Measurements from ENCODE around the gene SPEG. TPM values are rescaled to one million over a fixed set of nuclear protein-coding genes. Genes with fewer than 3 reads are reported as not detected.

The SPEG gene
- total and polyA plus RNA-seq, 3 experiments from 2014 or later: 0.48 to 1.0 (median 0.94) TPM

DNA sequence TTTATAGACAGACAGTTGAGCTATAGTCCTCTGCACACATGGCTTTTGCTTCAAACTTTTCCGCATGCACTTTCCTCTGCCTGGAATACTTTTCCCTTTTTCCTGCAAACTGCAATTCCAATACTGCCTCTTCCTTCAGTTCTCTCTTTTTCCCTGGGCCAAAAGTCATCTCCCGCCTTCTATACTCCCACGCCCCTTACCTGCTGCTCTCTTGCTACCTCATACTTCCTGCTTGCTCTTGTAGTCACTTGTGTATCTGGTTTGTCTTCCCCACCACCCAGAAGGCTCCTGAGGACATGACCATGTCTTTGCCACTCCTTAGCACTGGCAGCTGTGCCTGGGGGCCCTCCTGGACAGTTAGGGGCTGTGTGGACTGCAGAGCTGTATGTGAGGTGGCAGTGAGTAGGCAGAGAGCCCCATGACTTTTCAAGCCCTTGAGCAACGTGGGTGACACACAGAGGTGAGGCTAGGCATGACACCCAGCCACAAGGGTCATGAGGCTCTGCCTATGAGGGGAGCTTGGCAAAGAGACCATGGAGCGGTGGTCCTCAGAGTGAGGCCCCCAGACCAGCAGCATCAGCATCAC lies 23.2 kb downstream of the SPEG start:
- H3K36me3 Mint-ChIP-seq: no peaks in the 10 kb centered on the region
- Histone ChIP-seq H3K9me3 (ENCODE audit: low read length) (no peaks in the 10 kb centered on the region), H3K4me1 (ENCODE audit: insufficient read depth, low read length) (no peaks in the 10 kb centered on the region), H3K27me3 (ENCODE audit: insufficient read depth, low read length, poor library complexity, severe bottlenecking) (no peaks in the 10 kb centered on the region), H3K4me3 (ENCODE audit: low read length) (no peak overlapping the region), H3K27ac (ENCODE audit: low read depth, low read length) (no peak overlapping the region), H3K36me3 (ENCODE audit: insufficient read depth, low read length) (no peaks in the 10 kb centered on the region)
- H3K27me3 Mint-ChIP-seq: peaks cover 3 to 10% of the 10 kb centered on the region in 2 donors
- no peak for DNase-seq
- peaks cover 0 to 2% (median 0%) of the 10 kb centered on the region in 3 donors for H3K4me1 Mint-ChIP-seq
- H3K4me3 Mint-ChIP-seq: no peak overlapping the region
- no peaks in the 10 kb centered on the region for H3K9me3 Mint-ChIP-seq
- H3K27ac Mint-ChIP-seq: no peak overlapping the region
- POLR2A ChIA-PET: no interaction called here
- CTCF ChIA-PET: interaction anchor here (0.8 to 3.8 kb wide), 4 partner anchors 11 to 71 kb away, joined by 3 to 30 read pairs (median 3); partner anchors contain the start of gene DES

DNA sequence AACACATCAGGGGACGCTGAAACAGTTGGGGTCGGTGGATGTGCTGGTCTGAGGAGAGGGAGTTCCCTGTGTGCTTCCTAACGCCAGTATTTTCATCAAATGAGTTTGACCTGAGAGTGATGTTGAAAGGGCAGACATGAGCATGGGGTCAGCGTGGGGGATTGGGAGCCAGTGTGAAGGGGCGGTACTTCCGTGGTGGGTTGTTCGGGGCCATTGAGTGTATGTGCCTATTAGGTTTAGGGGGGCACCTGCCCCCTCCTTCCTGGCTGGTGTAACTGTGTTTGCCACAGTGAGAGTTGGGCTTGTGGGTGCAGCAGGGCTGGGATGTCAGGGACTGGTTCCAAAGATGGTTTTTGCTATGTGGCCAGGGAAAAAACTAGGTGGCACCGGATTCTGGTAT lies 24.4 kb downstream of the SPEG start:
- H3K4me1 Mint-ChIP-seq: peaks cover 0 to 2% (median 0%) of the 10 kb centered on the region in 3 donors
- H3K9me3 ChIP-seq (ENCODE audit: low read length): no peaks in the 10 kb centered on the region
- ChIA-PET POLR2A (no interaction called here), CTCF (interaction anchor here (0.7 to 3.8 kb wide), 2 partner anchors 65 to 70 kb away, joined by 3 to 30 read pairs; no protein-coding TSS in a partner anchor)
- H3K4me1 ChIP-seq (ENCODE audit: insufficient read depth, low read length): no peaks in the 10 kb centered on the region
- H3K27ac ChIP-seq (ENCODE audit: low read depth, low read length): no peak overlapping the region
- no peak overlapping the region for H3K4me3 Mint-ChIP-seq
- no peaks in the 10 kb centered on the region for H3K36me3 Mint-ChIP-seq
- no peak for DNase-seq
- H3K27me3 Mint-ChIP-seq: peaks cover 0 to 3% of the 10 kb centered on the region in 2 donors
- H3K4me3 ChIP-seq (ENCODE audit: low read length): no peak overlapping the region
- H3K27ac Mint-ChIP-seq: no peak overlapping the region
- H3K9me3 Mint-ChIP-seq: no peaks in the 10 kb centered on the region
- no peaks in the 10 kb centered on the region for H3K27me3 ChIP-seq (ENCODE audit: insufficient read depth, low read length, poor library complexity, severe bottlenecking)
- no peaks in the 10 kb centered on the region for H3K36me3 ChIP-seq (ENCODE audit: insufficient read depth, low read length)

GRCh38 chr2:219459460-219460311 lies 25.0 kb downstream of the SPEG start:
- H3K4me3 ChIP-seq (ENCODE audit: low read length): no peak overlapping the region
- Mint-ChIP-seq H3K27ac (no peak overlapping the region), H3K27me3 (peaks cover 0 to 3% of the 10 kb centered on the region in 2 donors), H3K9me3 (no peaks in the 10 kb centered on the region), H3K36me3 (no peaks in the 10 kb centered on the region), H3K4me1 (peaks cover 0 to 2% (median 0%) of the 10 kb centered on the region in 3 donors), H3K4me3 (no peak overlapping the region)
- H3K36me3 ChIP-seq (ENCODE audit: insufficient read depth, low read length): no peaks in the 10 kb centered on the region
- no peak overlapping the region for H3K27ac ChIP-seq (ENCODE audit: low read depth, low read length)
- H3K4me1 ChIP-seq (ENCODE audit: insufficient read depth, low read length): no peaks in the 10 kb centered on the region
- DNase-seq: peak; percentile 13 to 54 (median 19)
- ChIA-PET POLR2A (no interaction called here), CTCF (interaction anchor here (0.7 to 3.8 kb wide), 4 partner anchors 9 to 106 kb away, joined by 3 to 30 read pairs (median 3); no protein-coding TSS in a partner anchor)
- H3K27me3 ChIP-seq (ENCODE audit: insufficient read depth, low read length, poor library complexity, severe bottlenecking): no peaks in the 10 kb centered on the region
- H3K9me3 ChIP-seq (ENCODE audit: low read length): no peaks in the 10 kb centered on the region

DNA sequence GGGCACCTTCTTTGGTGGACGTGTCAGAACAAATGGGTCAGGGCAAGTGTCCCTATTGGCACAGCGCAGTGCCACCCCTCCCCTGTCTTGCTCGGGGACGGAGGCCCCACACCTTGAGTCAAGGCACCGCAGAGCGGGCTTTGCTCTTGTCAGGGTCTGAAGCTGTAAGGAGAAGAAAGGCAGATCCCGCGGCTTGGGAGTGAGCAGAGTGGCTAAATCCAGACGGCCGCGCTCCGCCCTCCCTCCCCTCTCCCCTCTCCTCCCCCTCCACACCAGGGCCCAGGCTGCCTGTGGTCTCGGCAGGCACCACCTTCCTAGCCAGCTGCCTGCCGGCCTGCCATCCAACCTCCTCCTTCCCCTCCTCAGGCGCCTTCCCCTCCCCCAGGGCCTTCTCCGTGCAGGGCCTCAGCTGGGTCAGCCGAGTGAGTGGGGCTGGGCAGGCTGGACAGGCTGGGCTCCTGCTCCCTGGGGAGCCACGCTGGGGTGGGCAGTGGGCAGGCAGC lies 25.8 kb downstream of the SPEG start:
- H3K4me1 Mint-ChIP-seq: peaks cover 0 to 2% (median 0%) of the 10 kb centered on the region in 3 donors
- no peaks in the 10 kb centered on the region for H3K36me3 Mint-ChIP-seq

GRCh38 chr2:219461047-219461514 lies 26.4 kb downstream of the SPEG start:
- H3K9me3 Mint-ChIP-seq: no peaks in the 10 kb centered on the region
- Histone ChIP-seq H3K36me3 (ENCODE audit: insufficient read depth, low read length) (no peaks in the 10 kb centered on the region), H3K4me1 (ENCODE audit: insufficient read depth, low read length) (no peaks in the 10 kb centered on the region), H3K9me3 (ENCODE audit: low read length) (no peaks in the 10 kb centered on the region), H3K27me3 (ENCODE audit: insufficient read depth, low read length, poor library complexity, severe bottlenecking) (no peaks in the 10 kb centered on the region), H3K27ac (ENCODE audit: low read depth, low read length) (no peak overlapping the region), H3K4me3 (ENCODE audit: low read length) (no peak overlapping the region)
- H3K27ac Mint-ChIP-seq: no peak overlapping the region
- H3K36me3 Mint-ChIP-seq: no peaks in the 10 kb centered on the region
- ChIA-PET CTCF (interaction anchor here (1.7 kb wide), 2 partner anchors 69 to 70 kb away, joined by 4 to 7 read pairs; no protein-coding TSS in a partner anchor), POLR2A (no interaction called here)
- DNase-seq: no peak
- H3K4me1 Mint-ChIP-seq: peaks cover 0 to 2% (median 0%) of the 10 kb centered on the region in 3 donors
- peaks cover 0 to 3% of the 10 kb centered on the region in 2 donors for H3K27me3 Mint-ChIP-seq
- no peak overlapping the region for H3K4me3 Mint-ChIP-seq

More for the DNA sequence above, 25.8 kb downstream of the SPEG start:
- H3K27me3 ChIP-seq (ENCODE audit: insufficient read depth, low read length, poor library complexity, severe bottlenecking): no peaks in the 10 kb centered on the region
- no peak for DNase-seq
- ChIA-PET POLR2A (no interaction called here), CTCF (interaction anchor here (0.7 to 1.7 kb wide), 3 partner anchors 69 to 107 kb away, joined by 3 to 7 read pairs (median 4); no protein-coding TSS in a partner anchor)
- Mint-ChIP-seq H3K27ac (no peak overlapping the region), H3K9me3 (no peaks in the 10 kb centered on the region), H3K27me3 (peaks cover 0 to 3% of the 10 kb centered on the region in 2 donors), H3K4me3 (no peak overlapping the region)
- H3K27ac ChIP-seq (ENCODE audit: low read depth, low read length): no peak overlapping the region
- no peaks in the 10 kb centered on the region for H3K36me3 ChIP-seq (ENCODE audit: insufficient read depth, low read length)
- no peak overlapping the region for H3K4me3 ChIP-seq (ENCODE audit: low read length)
- H3K4me1 ChIP-seq (ENCODE audit: insufficient read depth, low read length): no peaks in the 10 kb centered on the region
- H3K9me3 ChIP-seq (ENCODE audit: low read length): no peaks in the 10 kb centered on the region

GRCh38 chr2:219461669-219462068 lies 27.0 kb downstream of the SPEG start:
- Histone ChIP-seq H3K9me3 (ENCODE audit: low read length) (no peaks in the 10 kb centered on the region), H3K36me3 (ENCODE audit: insufficient read depth, low read length) (no peaks in the 10 kb centered on the region), H3K27ac (ENCODE audit: low read depth, low read length) (no peak overlapping the region), H3K27me3 (ENCODE audit: insufficient read depth, low read length, poor library complexity, severe bottlenecking) (no peaks in the 10 kb centered on the region), H3K4me1 (ENCODE audit: insufficient read depth, low read length) (no peaks in the 10 kb centered on the region), H3K4me3 (ENCODE audit: low read length) (no peak overlapping the region)
- DNase-seq: no peak
- Mint-ChIP-seq H3K4me1 (peaks cover 0 to 2% (median 0%) of the 10 kb centered on the region in 3 donors), H3K4me3 (no peak overlapping the region), H3K27me3 (peaks cover 0 to 3% of the 10 kb centered on the region in 2 donors), H3K27ac (no peak overlapping the region), H3K36me3 (no peaks in the 10 kb centered on the region), H3K9me3 (no peaks in the 10 kb centered on the region)
- ChIA-PET POLR2A (no interaction called here), CTCF (interaction anchor here (1.7 kb wide), 2 partner anchors 68 to 70 kb away, joined by 4 to 7 read pairs; no protein-coding TSS in a partner anchor)

DNA sequence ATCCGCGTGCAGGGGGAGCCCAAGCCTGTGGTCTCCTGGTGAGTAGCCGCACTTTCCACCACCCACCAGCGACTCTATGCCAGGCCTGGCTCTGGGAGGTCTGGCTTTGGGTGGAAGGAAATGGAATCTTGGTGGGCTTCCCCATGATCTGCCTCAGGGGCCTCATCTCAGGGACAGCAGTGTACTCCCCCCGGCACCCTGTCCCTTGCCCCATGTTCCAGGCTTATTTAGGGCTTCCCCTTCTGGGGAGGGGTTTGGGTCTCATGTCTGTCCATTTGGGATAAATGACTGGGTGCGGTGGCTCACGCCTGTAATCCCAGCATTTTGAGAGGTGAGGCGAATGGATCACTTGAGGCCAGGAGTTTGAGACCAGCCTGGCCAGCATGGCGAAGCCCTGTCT lies 27.7 kb downstream of the SPEG start:
- peaks cover 0 to 3% of the 10 kb centered on the region in 2 donors for H3K27me3 Mint-ChIP-seq
- ChIA-PET POLR2A (no interaction called here), CTCF (interaction anchor here (3.4 kb wide), 1 partner anchor 67 kb away, joined by 15 read pairs; no protein-coding TSS in a partner anchor)
- H3K4me1 ChIP-seq (ENCODE audit: insufficient read depth, low read length): no peaks in the 10 kb centered on the region
- H3K4me1 Mint-ChIP-seq: peaks cover 0 to 2% (median 0%) of the 10 kb centered on the region in 3 donors
- H3K27ac Mint-ChIP-seq: no peak overlapping the region
- H3K4me3 ChIP-seq (ENCODE audit: low read length): no peak overlapping the region
- H3K4me3 Mint-ChIP-seq: no peak overlapping the region
- no peaks in the 10 kb centered on the region for H3K27me3 ChIP-seq (ENCODE audit: insufficient read depth, low read length, poor library complexity, severe bottlenecking)
- H3K9me3 ChIP-seq (ENCODE audit: low read length): no peaks in the 10 kb centered on the region
- H3K9me3 Mint-ChIP-seq: no peaks in the 10 kb centered on the region
- H3K27ac ChIP-seq (ENCODE audit: low read depth, low read length): no peak overlapping the region
- DNase-seq: no peak
- H3K36me3 ChIP-seq (ENCODE audit: insufficient read depth, low read length): no peaks in the 10 kb centered on the region
- H3K36me3 Mint-ChIP-seq: no peaks in the 10 kb centered on the region

Data from CD8-positive, alpha-beta memory T cell (primary cell).